IPS-NIHi7 (cell line): ENCODE results near the gene KRT8.
A peak's percentile ranks its signal among the peaks of the same experiment; 100 is the strongest.

ENCODE experiments used
- DNase-seq: peaks from one replicate; pipeline ENCODE4 v3.0.0; 2012; ENCODE audit warnings: mixed read lengths; ENCODE audit errors: extremely low spot score

KRT8 gene

GRCh38 chr12:52925717-52926595 lies 21.1 kb upstream of the KRT8 start:
- DNase-seq: no peak

- DNase-seq: peak; percentile 33
These were observed 20.2 kb upstream of the KRT8 start for GRCh38 chr12:52924764-52925716.

GRCh38 chr12:52921488-52922165 lies 16.8 kb upstream of the KRT8 start:
- DNase-seq: no peak

- peak; percentile 40 for DNase-seq
These were observed 16.1 kb upstream of the KRT8 start for GRCh38 chr12:52920937-52921336.

- no peak for DNase-seq
These were observed 13.9 kb upstream of the KRT8 start for GRCh38 chr12:52918784-52919183.

- no peak for DNase-seq
These were observed 13.5 kb upstream of the KRT8 start for GRCh38 chr12:52918351-52918750.

- DNase-seq: no peak
These were observed 12.9 kb upstream of the KRT8 start for GRCh38 chr12:52917800-52918199.

GRCh38 chr12:52916216-52916615 lies 11.3 kb upstream of the KRT8 start:
- no peak for DNase-seq

- no peak for DNase-seq
These were observed 10.8 kb upstream of the KRT8 start for GRCh38 chr12:52915637-52916036.

- DNase-seq: no peak
These were observed 9.8 kb upstream of the KRT8 start for GRCh38 chr12:52914576-52915121.

- no peak for DNase-seq
These were observed 8.6 kb upstream of the KRT8 start for GRCh38 chr12:52913431-52913821.

- DNase-seq: no peak
These were observed 8.0 kb upstream of the KRT8 start for GRCh38 chr12:52912711-52913430.

- no peak for DNase-seq
These were observed 5.5 kb upstream of the KRT8 start for GRCh38 chr12:52910248-52910883.

- DNase-seq: no peak
These were observed 4.9 kb upstream of the KRT8 start for GRCh38 chr12:52909796-52910195.

GRCh38 chr12:52909331-52909730 lies 4.5 kb upstream of the KRT8 start:
- no peak for DNase-seq

GRCh38 chr12:52907092-52907810 lies 2.4 kb upstream of the KRT8 start:
- peak; percentile 64 for DNase-seq

- no peak for DNase-seq
These were observed 1.3 kb upstream of the KRT8 start for GRCh38 chr12:52906191-52906601.

- peak; percentile 81 for DNase-seq
These were observed 894 bp downstream of the KRT8 start for GRCh38 chr12:52903855-52904508.

- peak; percentile 78 for DNase-seq
These were observed 1.5 kb downstream of the KRT8 start for GRCh38 chr12:52903285-52903854.
